HepG2 (cell line): ENCODE measurements around the gene CLDN15. TPM values are rescaled to one million over a fixed set of nuclear protein-coding genes. Genes with fewer than 3 reads are reported as not detected.

Experiments
- AKNA ChIP-seq: sonication (generic); formaldehyde crosslinking; IDR thresholded peaks from 2 replicates; pipeline ENCODE4 v1.4.0; 2020; ENCODE audit warnings: missing genetic modification reagents, borderline replicate concordance
- MXD1 ChIP-seq: sonication (generic); formaldehyde crosslinking; IDR thresholded peaks from 2 replicates; pipeline ENCODE4 v1.4.0; 2020; ENCODE audit warnings: mild to moderate bottlenecking, missing genetic modification reagents
- POGK ChIP-seq: sonication (generic); formaldehyde crosslinking; conservative IDR thresholded peaks from 2 replicates; pipeline ENCODE4 v1.8.0; 2022; ENCODE audit warnings: mild to moderate bottlenecking, moderate library complexity, missing genetic modification reagents
- RELA ChIP-seq: sonication (generic); formaldehyde crosslinking; IDR thresholded peaks from 2 replicates; pipeline ENCODE4 v1.4.0; 2020; ENCODE audit warnings: missing genetic modification reagents
- SRF ChIP-seq: IDR thresholded peaks from 2 replicates; pipeline ENCODE4 v1.6.1; 2011; ENCODE audit warnings: mild to moderate bottlenecking, low read depth, low read length, moderate library complexity
- ZFX ChIP-seq: sonication (generic); formaldehyde crosslinking; IDR thresholded peaks from 2 replicates; pipeline ENCODE4 v1.4.0; 2020; ENCODE audit warnings: mild to moderate bottlenecking, low read depth, missing genetic modification reagents, moderate library complexity
- ZNF232 ChIP-seq: sonication (generic); formaldehyde crosslinking; IDR thresholded peaks from 2 replicates; pipeline ENCODE4 v1.4.0; 2020; ENCODE audit warnings: missing genetic modification reagents, borderline replicate concordance
- ZNF333 ChIP-seq: sonication (generic); formaldehyde crosslinking; IDR thresholded peaks from 2 replicates; pipeline ENCODE4 v1.4.0; 2020; ENCODE audit warnings: mild to moderate bottlenecking, missing genetic modification reagents, borderline replicate concordance
- ZNF646 ChIP-seq: sonication (generic); formaldehyde crosslinking; IDR thresholded peaks from 2 replicates; pipeline ENCODE4 v1.9.0; 2021; ENCODE audit warnings: mild to moderate bottlenecking, missing genetic modification reagents
- polyA plus RNA-seq, 8 experiments: library from polyadenylated mRNA; depleted of rRNA in 3 of 8; stranded (reverse) in 7 of 8; unstranded in 1 of 8; fragments of >200 nt; fragmentation: Illumina TruSeq in 4 of 8; extraction: Trizol in 4 of 8; gene quantifications; 2 replicates each; pipeline versions ENCODE4 v1.2.1 to v1.2.3, GENCODE V29; 2011 to 2016; ENCODE audit warnings: low read depth in 4 of 8, missing spikeins in 1 of 8, mixed read lengths in 1 of 8; ENCODE audit not compliant: insufficient read depth in 1 of 8
- total RNA-seq, 5 experiments: library from RNA; depleted of rRNA; stranded (reverse); fragments of >200 nt; fragmentation: Illumina TruSeq; extraction: Trizol; gene quantifications; 2 replicates each; pipeline ENCODE4 v1.2.3, GENCODE V29; 2016; ENCODE audit warnings: low read depth in 1 of 5
- TF ChIP-seq, protein P1 (sequence below): sonication (generic); formaldehyde crosslinking; IDR thresholded peaks from 2 replicates; pipeline ENCODE4 v1.5.1; 2020; ENCODE audit warnings: missing genetic modification reagents, mild to moderate bottlenecking, borderline replicate concordance

CLDN15 gene
- total and polyA plus RNA-seq, 2 of the 13 experiments (the other 11 are each of a cell fraction or from before 2014, with no cell fraction given): 7.1 to 17.8 TPM

- TF ChIP-seq AKNA (CRISPR knock-in tag) (no peak), ZNF646 (CRISPR knock-in tag) (no peak), RELA (CRISPR knock-in tag) (peak; percentile 42; the same call in 1 of the 2 replicates), ZFX (CRISPR knock-in tag) (peak; percentile 47; the same call in 1 of the 2 replicates), POGK (CRISPR knock-in tag) (peak; percentile 78; the same call in 1 of the 2 replicates), ZNF333 (CRISPR knock-in tag) (no peak; the same call in 1 of the 2 replicates), ZNF232 (CRISPR knock-in tag) (no peak), SRF (no peak), MXD1 (CRISPR knock-in tag) (no peak; the same call in 1 of the 2 replicates)
- TF ChIP-seq, protein P1, sequence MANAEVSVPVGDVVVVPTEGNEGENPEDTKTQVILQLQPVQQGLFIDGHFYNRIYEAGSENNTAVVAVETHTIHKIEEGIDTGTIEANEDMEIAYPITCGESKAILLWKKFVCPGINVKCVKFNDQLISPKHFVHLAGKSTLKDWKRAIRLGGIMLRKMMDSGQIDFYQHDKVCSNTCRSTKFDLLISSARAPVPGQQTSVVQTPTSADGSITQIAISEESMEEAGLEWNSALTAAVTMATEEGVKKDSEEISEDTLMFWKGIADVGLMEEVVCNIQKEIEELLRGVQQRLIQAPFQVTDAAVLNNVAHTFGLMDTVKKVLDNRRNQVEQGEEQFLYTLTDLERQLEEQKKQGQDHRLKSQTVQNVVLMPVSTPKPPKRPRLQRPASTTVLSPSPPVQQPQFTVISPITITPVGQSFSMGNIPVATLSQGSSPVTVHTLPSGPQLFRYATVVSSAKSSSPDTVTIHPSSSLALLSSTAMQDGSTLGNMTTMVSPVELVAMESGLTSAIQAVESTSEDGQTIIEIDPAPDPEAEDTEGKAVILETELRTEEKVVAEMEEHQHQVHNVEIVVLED (CRISPR knock-in tag): peak; percentile 33; the same call in 1 of the 2 replicates
Measured at GRCh38 chr7:101200862-101201599, 36.6 kb downstream of the CLDN15 start, which contains the start of gene MOGAT3 (continued).
